IPS DF 4.7 (cell line): ENCODE results near the gene BHLHA15.

Source experiments
- DNase-seq: peaks from one replicate; pipeline ENCODE4 v3.0.0-alpha.2; 2013; ENCODE audit warnings: low spot score; ENCODE audit errors: extremely low read depth

The BHLHA15 gene

DNA sequence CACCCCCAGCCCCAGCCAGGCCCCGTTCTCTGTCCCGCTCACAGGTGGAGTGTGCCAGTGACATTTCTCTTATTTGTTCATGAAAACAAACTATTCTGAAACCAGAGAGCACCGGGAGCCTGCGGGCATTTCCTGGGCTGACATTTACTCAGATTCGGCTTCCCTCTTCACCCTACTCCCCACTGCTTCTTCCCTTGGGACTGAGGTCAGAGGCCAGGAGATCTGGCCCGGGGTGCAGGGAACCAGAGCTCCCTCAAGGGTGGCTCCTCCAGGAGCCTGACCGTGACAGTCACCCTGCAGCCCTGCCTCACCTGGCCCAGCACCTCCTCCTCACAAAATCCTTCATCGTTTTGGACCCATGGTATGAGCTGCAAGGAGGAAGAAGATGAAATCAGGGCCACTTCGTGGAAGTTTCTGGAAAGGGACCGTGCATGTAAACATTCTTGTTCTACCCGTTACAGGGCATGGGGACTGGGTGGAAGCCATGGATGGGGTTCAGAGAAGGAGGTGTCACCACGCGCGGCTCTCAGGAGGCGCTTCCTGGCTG, 12.2 kb downstream of the BHLHA15 start:
- no peak for DNase-seq

DNA sequence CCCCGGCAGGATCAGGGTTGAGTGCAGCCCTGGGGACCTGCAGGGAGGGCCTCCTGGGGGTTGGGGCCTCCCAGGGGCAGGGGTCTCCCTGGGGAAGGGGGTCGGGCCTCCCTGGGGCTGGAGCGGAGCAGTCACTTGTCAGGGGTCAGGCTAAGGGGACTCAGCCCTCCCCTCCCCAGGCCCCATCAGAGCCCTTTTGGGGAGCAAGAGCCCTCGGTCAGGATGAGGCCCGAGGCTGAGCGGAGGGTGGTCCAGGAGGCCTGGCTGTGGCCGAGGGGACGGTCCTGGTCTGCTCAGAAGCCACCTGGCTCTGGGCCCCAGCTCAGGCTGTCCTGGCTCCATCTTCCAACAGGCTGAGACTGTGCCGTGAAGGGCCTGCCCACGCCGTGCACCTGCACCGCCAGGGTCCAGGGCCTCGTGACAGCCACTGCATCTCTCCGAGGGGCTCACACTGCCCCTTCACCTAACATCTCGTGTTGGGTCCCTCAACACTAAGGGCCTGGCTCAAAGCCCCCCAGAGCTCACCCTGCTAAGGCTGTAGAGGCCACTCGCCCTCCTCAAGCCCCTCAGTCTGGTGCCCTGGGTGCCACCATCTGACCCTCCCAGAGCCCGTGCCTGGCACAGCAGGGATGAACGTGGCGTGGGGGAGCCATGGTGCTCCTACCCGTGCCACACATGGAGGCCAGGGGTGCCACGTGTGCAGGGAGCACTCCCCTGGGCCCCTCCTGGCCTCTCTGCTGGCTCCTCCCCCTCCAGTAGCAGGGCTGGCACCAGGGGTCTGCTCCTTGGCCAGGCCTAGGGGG, 12.9 kb downstream of the BHLHA15 start:
- DNase-seq: no peak

DNA sequence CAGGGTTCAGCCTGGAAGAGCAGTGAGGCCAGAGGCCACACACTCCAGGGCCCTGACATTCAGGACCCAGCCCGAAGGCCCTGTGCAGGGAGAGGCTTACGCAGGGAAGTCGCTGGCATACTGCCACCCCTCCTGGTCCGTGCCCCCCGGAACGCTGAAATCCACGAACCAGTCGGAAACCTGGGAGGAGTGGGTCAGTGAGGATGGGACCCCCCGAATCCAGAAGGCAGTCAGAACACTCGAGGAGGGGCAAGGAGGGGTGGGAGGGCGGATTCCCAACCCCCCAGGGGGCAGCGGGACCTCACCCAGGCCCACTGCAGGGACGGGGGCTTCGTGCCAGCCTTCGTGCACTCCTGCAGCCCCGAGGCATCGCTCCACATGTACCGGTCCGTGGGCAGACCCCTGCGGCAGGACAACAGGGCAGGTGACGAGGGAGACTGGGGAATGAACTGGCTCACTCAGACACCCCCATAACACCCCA, 13.5 kb downstream of the BHLHA15 start:
- no peak for DNase-seq

DNA sequence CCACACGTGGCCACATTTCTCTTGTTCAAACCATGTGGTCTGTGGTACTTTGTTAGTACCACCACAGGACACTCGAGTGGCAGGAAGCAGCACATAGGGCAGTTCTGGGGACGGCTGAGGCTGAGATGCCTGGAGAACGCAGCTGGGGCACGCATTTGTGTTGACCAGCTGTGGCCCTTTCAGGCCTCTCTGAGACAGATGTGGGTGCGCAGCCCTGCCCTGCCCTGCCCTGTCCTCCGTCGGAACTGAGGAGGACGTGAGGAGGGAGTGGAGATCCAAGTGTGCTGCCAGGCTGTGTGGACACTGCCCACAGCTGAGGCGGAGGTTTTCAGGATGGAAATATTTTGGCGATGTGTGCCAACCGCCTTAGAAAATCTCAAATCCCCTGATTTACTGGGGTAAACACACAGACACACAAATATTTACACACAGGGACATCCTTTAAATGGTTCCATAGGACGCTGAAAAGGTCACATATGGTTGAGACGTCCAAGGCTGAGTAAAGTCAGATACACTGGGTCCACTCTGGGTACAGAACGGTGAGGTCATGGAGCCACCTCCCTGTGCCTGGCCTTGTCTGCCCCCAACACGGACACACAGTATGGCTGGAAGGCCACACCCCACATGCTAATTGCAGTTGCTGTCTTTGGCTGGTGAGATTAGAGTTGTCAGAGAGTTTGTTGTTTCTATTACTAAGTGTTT, 14.8 kb downstream of the BHLHA15 start:
- DNase-seq: no peak

DNA sequence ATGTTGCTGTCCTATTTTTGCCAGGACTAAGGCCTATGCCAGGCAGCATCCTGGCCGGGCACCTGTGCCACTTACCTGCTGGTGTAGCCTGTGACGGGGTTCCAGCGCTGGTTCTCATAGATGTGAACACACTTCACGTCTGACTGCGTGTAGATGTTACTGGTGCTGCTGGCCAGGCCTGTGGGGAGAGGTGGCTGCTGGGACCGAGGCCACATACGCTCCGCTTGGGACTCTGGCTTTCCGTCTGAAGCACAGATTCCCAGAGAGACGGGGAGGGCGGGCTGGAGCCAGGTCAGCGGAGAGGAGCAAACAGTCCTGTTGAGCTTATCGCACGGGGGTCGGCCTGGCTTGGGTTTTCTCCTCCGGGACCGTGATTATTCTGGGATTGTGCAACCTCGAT, 16.7 kb downstream of the BHLHA15 start:
- DNase-seq: no peak

DNA sequence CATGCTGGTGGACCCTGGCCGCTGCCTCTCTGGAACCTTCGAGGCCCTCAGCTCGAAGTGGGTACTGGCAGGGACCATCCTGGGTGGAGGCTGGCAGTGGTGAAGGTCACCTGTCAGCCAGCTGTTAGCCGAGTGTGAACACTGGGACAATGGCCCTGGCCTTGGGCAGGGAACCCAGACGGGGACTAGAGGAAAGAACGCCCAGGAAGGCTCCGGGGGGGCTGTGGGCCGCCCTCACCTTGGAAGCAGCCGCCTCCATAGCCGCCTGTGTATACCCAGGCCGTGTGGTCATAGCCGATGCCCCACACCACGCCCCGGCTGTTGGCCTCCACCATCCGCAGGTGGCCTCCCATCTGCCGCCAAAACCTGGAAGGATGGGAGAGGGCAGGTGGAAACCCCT, 17.6 kb downstream of the BHLHA15 start:
- DNase-seq: no peak

DNA sequence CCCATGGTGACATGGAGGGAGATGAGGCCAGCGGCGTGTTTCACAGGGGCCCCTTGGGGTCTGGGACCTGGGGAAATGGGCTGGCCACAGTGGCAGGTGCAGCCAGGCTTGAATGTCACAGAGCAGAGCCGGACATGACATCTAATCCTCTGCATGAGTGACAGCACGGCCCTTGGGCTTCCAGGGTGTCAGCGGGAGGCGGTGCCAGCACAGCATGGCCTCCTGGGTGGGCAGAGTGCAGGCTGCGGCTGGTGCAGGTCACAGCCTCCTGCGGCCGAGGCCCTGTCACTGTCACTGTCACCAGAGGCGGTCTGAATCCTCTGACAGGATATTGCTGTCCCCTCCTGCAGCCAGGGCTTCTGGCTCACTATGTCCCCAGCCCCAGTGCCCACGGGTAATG, 18.2 kb downstream of the BHLHA15 start:
- DNase-seq: no peak

DNA sequence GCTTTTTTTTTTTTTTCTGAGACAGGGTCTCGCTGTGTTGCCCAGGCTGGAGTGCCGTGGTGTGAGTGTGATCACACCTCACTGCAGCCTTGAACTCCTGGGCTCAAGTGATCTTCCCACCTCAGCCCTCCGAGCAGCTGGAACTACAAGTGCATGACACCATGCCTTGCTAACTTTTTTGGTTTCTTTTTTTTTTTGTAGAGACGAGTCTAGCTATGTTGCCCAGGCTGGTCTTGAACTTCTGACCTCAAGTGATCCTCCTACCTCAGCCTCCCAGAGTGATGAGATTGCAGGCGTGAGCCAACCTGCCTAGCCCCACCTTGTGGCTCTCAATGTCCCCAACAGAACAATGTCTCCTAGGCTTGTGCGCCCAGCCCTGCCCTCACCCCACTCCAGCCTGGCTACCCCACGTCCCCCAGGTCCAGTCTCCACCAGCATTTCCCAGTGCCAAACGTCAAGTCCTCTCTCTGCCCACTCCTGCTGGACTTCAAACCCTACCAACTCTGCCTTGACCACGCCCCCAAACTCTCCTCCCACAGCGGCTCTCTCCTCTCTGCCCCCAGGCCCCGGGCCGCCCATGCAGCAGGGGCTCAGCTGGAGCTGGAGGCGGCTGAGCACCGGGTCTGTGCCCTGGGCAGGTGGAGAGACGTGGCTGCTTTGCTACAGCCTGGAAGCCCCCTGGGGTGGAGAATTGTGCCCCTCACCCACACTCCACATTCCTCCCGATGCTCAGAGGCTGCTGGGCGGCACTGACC, 18.9 kb downstream of the BHLHA15 start:
- no peak for DNase-seq

DNA sequence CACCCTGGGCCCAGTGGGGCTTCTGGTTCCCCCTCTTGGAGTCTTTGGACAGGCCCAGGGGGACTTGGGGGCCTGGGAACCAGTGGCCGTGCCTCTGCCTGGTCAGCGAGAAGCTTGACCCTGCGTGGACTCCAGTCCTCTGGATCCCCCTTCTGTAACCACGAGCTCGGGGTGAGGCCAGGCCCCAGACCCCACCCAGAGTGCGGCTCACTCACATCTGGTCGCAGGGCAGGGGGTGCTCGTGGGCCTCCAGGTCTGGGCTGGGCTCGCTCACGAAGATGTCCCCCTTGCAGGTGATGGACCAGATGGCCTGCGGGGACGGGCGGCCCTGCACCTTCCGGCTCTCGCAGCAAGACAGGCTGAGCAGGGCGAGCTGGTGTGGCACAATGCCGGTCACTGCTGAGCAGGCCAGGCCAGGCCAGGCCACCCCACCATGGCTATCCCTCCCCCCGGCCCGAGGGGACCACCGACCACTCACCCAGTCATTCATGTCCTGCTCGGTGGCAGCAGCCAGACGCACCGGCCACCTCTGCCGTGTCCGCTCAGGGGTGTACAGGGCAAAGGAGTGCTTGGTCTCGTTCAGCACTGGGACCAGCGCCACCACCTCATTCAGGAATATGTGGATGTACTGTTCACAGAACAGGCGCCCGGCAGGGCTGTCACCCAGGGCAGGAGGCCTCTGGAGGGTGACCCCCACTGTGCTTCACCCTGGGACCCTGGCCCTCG, 19.7 kb downstream of the BHLHA15 start:
- DNase-seq: no peak

DNA sequence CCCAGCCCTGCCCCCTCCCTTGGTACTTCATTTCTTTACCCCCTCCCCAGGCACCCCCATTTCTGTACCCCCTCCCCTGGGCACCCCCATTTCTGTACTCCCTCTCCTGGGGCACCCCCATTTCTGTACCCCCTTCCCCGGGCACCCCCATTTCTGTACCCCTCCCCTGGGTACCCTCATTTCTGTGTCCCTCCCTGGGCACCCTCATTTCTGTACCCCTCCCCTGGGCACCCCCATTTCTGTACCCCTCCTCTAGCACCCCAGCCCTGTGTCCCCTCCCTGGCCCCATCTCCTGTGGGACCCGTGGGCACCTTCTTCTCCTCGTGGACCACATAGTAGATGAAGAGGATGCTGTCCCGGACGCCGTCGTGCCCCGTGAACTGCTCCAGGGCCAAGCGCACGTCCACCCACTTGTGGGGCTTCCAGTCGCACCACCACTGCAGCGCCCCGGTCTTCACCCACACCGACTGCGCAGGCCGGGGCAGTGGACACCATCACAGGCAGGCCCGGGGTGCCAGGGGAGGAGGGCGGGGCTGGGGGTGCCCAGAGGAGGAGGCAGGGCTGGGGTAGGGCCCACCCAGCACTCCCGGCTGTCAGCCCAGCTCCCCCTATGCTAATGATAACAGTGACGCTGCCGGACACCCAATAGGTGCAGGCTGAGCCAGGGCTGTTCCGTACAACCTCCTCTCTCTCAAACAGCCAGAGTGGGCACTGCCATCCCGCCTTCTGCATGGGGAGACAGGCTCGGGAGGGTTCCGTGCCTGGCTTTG, 20.4 kb downstream of the BHLHA15 start:
- DNase-seq: no peak

DNA sequence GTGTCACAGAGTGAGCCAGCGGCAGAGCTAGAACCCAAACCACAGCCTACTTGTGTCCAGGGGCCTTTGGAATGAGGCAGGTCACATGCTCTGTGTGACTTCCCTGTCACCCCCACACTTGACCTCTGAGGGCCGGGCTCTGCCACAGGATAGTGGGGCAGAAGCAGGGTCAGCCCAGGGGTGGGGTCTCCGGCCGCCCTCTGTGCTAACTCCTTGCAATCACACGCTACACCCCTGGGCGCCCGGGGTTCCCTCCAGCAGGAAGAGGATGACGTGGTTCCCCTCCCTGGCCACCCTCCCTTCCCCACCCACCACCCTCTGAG, 21.0 kb downstream of the BHLHA15 start:
- no peak for DNase-seq

DNA sequence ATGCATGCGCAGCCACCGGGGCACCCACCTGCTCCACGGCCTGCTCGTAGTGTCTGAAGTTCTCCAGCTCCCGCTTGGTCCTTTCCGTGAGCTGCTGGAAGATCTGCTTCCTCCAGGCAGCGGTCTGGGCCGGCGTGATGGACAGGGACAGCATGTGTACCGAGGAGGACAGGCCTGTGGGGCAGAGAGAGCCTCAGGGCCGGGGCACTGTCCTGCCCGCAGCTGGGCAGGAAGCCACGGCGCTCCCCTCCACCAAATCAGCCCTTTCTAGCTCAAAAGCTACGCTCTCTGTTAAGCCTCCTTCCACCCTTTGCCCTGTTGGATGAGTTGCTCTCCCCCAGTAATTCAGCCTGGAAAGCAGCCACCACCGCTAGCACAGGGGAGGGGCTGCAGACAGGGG, 21.6 kb downstream of the BHLHA15 start:
- no peak for DNase-seq

DNA sequence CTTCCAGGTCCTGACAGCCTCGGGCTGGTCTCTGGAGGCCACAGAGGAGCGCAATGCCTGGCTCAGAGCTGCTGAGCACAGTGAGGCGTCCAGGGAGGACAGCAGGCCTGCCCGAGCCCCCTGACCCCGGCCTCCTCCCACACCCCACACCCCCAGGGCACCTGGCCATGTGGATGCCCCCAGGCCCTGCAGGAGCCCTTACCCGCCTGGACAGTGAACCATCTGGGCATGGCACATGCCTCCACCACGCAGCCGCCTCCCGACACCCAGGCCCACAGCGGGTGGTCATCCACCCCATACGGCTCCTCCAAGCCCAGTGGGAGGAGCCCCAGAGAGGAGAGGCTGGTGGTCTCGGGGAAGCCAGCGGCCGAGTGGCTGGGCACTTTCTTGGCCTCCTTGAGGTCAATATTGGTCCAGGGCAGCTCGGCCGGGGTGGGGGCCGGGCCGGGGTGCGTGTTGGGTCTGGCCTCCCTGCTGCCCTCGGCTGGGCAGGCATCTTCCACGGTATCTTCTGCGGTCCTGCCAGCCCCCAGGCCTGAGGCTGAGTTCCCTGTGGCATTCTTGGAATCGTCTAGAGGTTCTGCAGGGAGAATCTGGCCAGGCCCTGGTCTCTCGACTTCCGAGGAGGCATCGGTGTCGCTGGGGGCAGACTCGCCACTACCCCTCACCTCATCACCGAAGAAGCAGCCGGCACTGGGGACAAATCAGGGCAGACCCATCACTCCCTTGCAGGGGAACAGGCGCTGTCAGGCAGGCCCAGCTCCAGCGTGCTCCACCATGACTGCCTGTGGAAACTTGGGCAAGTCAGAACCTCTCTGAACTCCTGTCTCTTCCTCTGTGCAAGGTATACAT, 22.2 kb downstream of the BHLHA15 start:
- no peak for DNase-seq

DNA sequence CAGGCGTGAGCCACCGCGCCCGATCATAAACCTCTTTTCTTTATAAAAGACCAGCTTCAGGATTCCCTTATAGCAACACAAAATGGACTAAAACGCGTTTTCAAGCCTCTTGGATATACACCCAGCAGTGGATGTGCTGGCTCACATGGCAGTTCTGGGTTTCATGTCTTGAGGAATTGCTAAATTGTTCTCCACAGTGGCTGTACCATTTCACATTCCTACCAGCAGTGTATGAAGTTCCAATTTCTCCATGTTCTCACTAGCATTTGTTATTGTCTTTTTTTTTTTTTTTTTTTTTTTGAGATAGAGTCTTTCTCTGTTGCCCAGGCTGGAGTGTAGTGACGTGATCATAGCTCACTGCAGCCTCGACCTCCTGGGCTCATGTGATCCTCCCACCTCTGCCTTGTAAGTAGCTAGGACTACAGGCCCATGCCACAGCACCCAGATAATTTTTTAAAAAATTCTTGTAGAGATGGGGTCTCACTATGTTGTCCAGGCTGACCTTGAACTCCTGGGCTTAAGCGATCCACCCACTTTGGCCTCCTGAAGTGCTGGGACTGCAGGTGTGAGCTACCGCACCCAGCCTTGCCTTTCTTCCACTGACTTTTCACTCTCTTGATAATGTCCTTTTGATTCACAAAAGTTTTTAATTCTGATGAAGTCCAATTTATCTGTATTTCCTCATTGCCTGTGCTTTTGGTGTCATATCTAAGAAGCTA, 23.3 kb downstream of the BHLHA15 start:
- DNase-seq: no peak

DNA sequence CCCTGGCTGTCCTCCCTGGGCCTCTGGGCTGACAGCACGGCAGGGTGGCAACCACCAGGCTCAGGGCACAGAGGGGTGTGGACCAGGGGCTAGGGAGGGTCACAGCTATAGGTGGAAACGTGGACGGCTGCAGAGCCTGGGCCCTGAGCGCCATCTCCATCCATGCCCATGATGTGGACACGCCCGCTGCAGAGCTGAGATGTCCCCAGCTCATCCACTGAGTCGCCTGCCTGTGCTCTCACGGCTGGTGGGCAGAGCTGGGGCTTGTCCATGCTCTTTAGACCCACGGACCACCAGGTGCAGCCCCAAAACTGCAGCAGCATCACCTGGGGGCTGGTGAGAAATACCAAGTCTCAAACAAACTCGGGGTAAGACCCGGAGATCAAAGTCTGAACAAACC, 24.7 kb downstream of the BHLHA15 start:
- no peak for DNase-seq

DNA sequence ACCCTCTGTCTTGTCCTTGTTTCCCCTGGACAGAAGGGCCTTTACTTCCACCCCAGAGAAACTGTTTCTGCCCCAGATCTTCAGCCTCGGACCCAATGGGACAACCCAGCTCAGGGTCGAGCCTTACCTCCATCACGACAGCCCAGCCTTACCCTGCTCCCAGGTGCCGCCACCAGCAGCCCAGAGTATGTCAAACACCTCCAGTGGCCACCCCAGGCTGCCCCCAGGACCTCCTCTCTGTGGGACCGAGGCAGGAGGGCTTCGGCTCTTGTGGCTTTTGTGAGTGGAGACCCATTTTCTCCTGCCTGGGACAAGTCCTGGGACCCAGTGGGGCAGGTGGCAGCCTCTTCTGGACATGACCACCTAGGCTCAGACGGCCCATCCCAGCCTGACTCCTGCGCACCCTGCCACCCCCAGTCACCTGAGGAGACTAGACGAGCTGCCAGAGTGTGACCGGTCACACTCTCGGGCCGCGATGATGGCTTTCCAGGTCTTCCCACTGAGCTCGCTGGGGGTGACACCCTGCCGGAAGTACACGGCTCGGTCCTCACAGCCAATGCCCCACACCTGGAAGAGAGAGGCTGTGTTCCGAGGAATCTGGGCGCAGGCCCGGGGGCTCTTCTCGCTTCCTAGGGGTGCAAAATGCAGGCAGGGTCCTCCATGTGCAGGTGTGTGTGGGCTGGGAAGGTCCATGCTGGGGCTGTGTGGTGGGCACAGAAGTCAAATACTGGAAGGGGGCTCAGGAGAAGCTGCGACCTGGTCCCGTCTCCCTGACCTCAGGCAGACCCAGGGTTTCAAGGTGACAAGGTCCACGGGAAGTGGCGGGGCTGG, 25.3 kb downstream of the BHLHA15 start:
- no peak for DNase-seq

DNA sequence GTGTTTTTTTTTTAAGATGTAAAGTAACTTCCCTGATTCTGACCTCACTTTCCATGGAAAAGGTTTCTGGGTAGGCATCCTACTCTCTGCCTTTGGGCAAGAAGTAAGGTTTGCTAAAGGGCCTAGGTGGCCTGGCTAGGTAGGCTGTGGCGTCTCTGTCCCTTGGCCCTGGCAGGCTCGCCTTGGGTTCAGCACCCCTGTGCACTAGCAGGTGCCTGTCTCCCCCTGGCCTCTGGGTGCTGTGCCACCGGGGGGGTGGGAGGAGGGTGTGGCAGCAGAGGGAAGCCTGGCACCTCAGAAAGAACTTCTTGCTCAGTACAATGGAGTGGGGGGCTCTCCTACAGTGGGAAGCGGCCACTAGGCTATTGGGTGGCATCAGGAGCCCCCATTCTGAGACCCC, 26.8 kb downstream of the BHLHA15 start:
- DNase-seq: no peak

DNA sequence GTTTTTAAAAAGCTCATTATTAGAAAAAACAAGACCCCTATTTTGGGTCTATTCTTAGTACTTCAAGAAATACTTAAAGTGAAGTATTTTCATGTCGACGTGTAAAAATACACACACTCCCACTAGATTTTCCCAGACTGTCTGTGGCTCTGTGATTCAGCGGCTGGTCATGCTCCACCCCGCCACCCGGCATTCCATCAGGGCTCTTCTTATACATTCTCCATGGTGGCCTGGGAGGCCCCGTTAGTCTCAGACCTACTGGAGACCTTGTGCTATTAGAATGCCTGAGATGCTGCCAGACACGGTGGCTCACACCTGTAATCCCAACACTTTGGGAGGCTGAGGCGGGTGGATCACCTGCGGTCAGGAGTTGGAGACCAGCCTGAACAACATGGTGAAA, 27.7 kb downstream of the BHLHA15 start:
- DNase-seq: no peak
